ENCODE data around the gene ACTR8. TPM values are rescaled to one million over a fixed set of nuclear protein-coding genes. Genes with fewer than 3 reads are reported as not detected.

ACTR8 gene
- polyA plus RNA-seq, 3 donors, result 8.3 to 12.2 (median 10.7) TPM

DNA sequence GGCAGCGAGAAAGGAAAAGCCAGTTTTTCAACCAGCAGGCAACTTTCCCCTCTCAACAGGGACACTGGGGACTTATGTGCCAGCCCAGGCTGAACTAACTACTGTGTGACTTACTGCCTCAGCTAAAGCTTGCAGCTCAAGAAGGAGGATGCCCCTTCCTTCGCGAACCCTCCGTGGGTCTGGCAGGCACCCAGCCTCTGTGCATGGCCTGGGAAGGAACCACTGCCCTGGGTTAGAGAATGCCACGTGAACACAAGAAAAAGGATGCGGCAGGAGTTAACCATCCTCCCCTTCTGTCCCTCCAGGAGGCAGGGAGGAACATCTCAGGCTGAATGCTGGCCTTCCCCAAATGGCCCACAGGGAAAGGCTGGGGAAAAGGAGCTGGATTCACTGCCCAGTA, 64.7 kb downstream of the ACTR8 start:
- Mint-ChIP-seq H3K9me3 (peaks cover 0 to 1% (median 0%) of the 10 kb centered on the region in 7 donors), H3K27ac (no peak overlapping the region), H3K36me3 (no peaks in the 10 kb centered on the region), H3K4me1 (no peaks in the 10 kb centered on the region), H3K4me3 (no peak overlapping the region), H3K27me3 (ENCODE audit: low read depth in 3 of 3) (peaks cover 6 to 27% (median 16%) of the 10 kb centered on the region in 3 donors)
- no peak overlapping the region for H2AFZ ChIP-seq (ENCODE audit: insufficient read depth, low read depth, low read length, poor library complexity, severe bottlenecking)
- no peaks in the 10 kb centered on the region for H3K4me1 ChIP-seq (ENCODE audit: control insufficient read depth in 1 of 2, insufficient read depth in 2 of 2, low read length in 2 of 2)
- H3K79me2 ChIP-seq (ENCODE audit: insufficient read depth, low read length), result no peaks in the 10 kb centered on the region
- no peak overlapping the region for H3K4me2 ChIP-seq (replicated peaks; ENCODE audit: extremely low read depth, low read length, poor library complexity, severe bottlenecking)
- intact Hi-C loops (cut with micrococcal nuclease), result no loop called here
- peaks cover 0 to 8% of the 10 kb centered on the region in 2 donors for H3K27me3 ChIP-seq (ENCODE audit: control insufficient read depth in 2 of 2, insufficient read depth in 2 of 2, low read length in 2 of 2)
- DNase-seq, result no peak
- no peaks in the 10 kb centered on the region for H3K36me3 ChIP-seq (replicated peaks in 1 of 2; ENCODE audit: control insufficient read depth in 1 of 2, insufficient read depth in 2 of 2, low read length in 2 of 2)
- no peak overlapping the region for H3K27ac ChIP-seq (ENCODE audit: low read depth in 1 of 2, low read length in 2 of 2)
- no peak overlapping the region for H3K4me3 ChIP-seq (replicated peaks in 1 of 3; ENCODE audit: low read depth in 2 of 3, low read length in 3 of 3)
- no peaks in the 10 kb centered on the region for H3K9me3 ChIP-seq (replicated peaks in 1 of 2; ENCODE audit: control insufficient read depth in 1 of 2, insufficient read depth in 1 of 2, low read length in 2 of 2)
- no peaks in the 10 kb centered on the region for H4K20me1 ChIP-seq (ENCODE audit: insufficient read depth, low read length)
- no peak overlapping the region for H3K9ac ChIP-seq (ENCODE audit: insufficient read depth, low read length, poor library complexity, severe bottlenecking)
- TF ChIP-seq, protein P1, sequence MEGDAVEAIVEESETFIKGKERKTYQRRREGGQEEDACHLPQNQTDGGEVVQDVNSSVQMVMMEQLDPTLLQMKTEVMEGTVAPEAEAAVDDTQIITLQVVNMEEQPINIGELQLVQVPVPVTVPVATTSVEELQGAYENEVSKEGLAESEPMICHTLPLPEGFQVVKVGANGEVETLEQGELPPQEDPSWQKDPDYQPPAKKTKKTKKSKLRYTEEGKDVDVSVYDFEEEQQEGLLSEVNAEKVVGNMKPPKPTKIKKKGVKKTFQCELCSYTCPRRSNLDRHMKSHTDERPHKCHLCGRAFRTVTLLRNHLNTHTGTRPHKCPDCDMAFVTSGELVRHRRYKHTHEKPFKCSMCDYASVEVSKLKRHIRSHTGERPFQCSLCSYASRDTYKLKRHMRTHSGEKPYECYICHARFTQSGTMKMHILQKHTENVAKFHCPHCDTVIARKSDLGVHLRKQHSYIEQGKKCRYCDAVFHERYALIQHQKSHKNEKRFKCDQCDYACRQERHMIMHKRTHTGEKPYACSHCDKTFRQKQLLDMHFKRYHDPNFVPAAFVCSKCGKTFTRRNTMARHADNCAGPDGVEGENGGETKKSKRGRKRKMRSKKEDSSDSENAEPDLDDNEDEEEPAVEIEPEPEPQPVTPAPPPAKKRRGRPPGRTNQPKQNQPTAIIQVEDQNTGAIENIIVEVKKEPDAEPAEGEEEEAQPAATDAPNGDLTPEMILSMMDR (IDR thresholded peaks at IDR 0.05), result no peak
- 64% methylated on average over 4 of the region's 6 CpGs for WGBS (ENCODE audit: insufficient coverage)

Other genes with a start within 250 kb of the ACTR8 start
- not detected for gene CHDH, start 35.7 kb downstream of the ACTR8 start, polyA plus RNA-seq
- under 1 TPM in 1 of 3 donors, not detected in 2; 0.13 TPM for gene IL17RB, start 35.6 kb downstream of the ACTR8 start, polyA plus RNA-seq
- 100 to 1,000 TPM in 2 of 3 donors, 10 to 100 TPM in 1; 96.4 to 117 (median 105) TPM for gene SELENOK, start 9.7 kb upstream of the ACTR8 start, polyA plus RNA-seq
- 10 to 100 TPM in 2 of 3 donors, 1 to 10 TPM in 1; 8.3 to 21.5 (median 10.4) TPM for gene CACNA2D3, start 240.4 kb upstream of the ACTR8 start, polyA plus RNA-seq

Measured in CD14-positive monocyte (primary cell).